MM.1S (cell line): ENCODE measurements around the gene DBN1.

Experiments
- DNase-seq: peaks from one replicate; pipeline ENCODE4 v3.0.0-alpha.2; 2015
- H2AFZ ChIP-seq: fragments of 300-600 bp; sonication (generic); 2 replicates; pipeline ENCODE4 v1.6.0; 2016; ENCODE audit warnings: antibody characterized with exemption, low read length
- H3F3A ChIP-seq: fragments of 300-600 bp; sonication (generic); 2 replicates; pipeline ENCODE4 v1.6.1; 2016; ENCODE audit warnings: mild to moderate bottlenecking, antibody characterized with exemption, low read length, moderate library complexity, mixed read lengths; ENCODE audit not compliant: insufficient read depth
- H3K27ac ChIP-seq: fragments of 300-600 bp; sonication (generic); 2 replicates; pipeline ENCODE4 v1.5.1; 2016; ENCODE audit warnings: mild to moderate bottlenecking, low read length
- H3K27me3 ChIP-seq: fragments of 300-600 bp; sonication (generic); replicated peaks from 2 replicates; pipeline ENCODE4 v1.6.0; 2016; ENCODE audit warnings: low read length; ENCODE audit not compliant: insufficient read depth
- H3K36me3 ChIP-seq: fragments of 300-600 bp; sonication (generic); replicated peaks from 2 replicates; pipeline ENCODE4 v1.6.1; 2016; ENCODE audit warnings: mild to moderate bottlenecking, low read length, mixed read lengths; ENCODE audit not compliant: insufficient read depth
- H3K4me1 ChIP-seq: fragments of 300-600 bp; sonication (generic); 2 replicates; pipeline ENCODE4 v1.6.1; 2016; ENCODE audit warnings: low read length, mixed read lengths
- H3K4me2 ChIP-seq: fragments of 300-600 bp; sonication (generic); 2 replicates; pipeline ENCODE4 v1.6.0; 2016; ENCODE audit warnings: low read depth, low read length
- H3K4me3 ChIP-seq: fragments of 300-600 bp; sonication (generic); 2 replicates; pipeline ENCODE4 v1.5.1; 2016; ENCODE audit warnings: low read length, mixed read lengths
- H3K79me2 ChIP-seq: fragments of 300-600 bp; sonication (generic); 2 replicates; pipeline ENCODE4 v1.6.1; 2016; ENCODE audit warnings: mixed run types, low read length, mixed read lengths
- H3K9ac ChIP-seq: fragments of 300-600 bp; sonication (generic); 2 replicates; pipeline ENCODE4 v1.6.1; 2016; ENCODE audit warnings: low read length, mixed read lengths
- H3K9me2 ChIP-seq: fragments of 300-600 bp; sonication (generic); replicated peaks from 2 replicates; pipeline ENCODE4 v1.6.1; 2016; ENCODE audit warnings: mild to moderate bottlenecking, low read length, mixed read lengths; ENCODE audit not compliant: insufficient read depth
- H3K9me3 ChIP-seq: fragments of 300-600 bp; sonication (generic); replicated peaks from 2 replicates; pipeline ENCODE4 v1.6.1; 2016; ENCODE audit warnings: mild to moderate bottlenecking, low read length, mixed read lengths; ENCODE audit not compliant: insufficient read depth
- H4K20me1 ChIP-seq: fragments of 300-600 bp; sonication (generic); 2 replicates; pipeline ENCODE4 v1.6.1; 2016; ENCODE audit warnings: mild to moderate bottlenecking, low read length, moderate library complexity, mixed read lengths; ENCODE audit not compliant: insufficient read depth
- CTCF ChIP-seq: fragments of 300-600 bp; sonication (generic); IDR thresholded peaks from 2 replicates; pipeline ENCODE4 v1.5.1; 2016; ENCODE audit warnings: antibody characterized with exemption, low read length, mixed read lengths
- EZH2 ChIP-seq: fragments of 300-600 bp; sonication (generic); optimal IDR thresholded peaks from 2 replicates; pipeline ENCODE3; 2017; ENCODE audit warnings: low read depth, mild to moderate bottlenecking, antibody characterized with exemption, low read length, mixed read lengths
- EZH2phosphoT487 ChIP-seq: fragments of 300-600 bp; sonication (generic); IDR thresholded peaks from 2 replicates; pipeline ENCODE4 v1.6.1; 2018; ENCODE audit warnings: antibody characterized with exemption, low read length

DBN1 gene

GRCh38 chr5:177447611-177448243, 25.7 kb downstream of the DBN1 start:
- no peaks in the 10 kb centered on the region for H4K20me1 ChIP-seq
- no peak for TF ChIP-seq EZH2
- TF ChIP-seq CTCF = no peak
- TF ChIP-seq EZH2phosphoT487 = no peak
- no peak for DNase-seq
- peaks cover 31% of the 10 kb centered on the region for H3K4me1 ChIP-seq
- H3K27me3 ChIP-seq = no peaks in the 10 kb centered on the region
- 0 out of 2 replicates have a peak overlapping the region, but pooled peaks have one; percentile 25 for H3K4me2 ChIP-seq
- no peaks in the 10 kb centered on the region for H3K79me2 ChIP-seq
- H3K9ac ChIP-seq = peak overlapping the region; percentile 30; the same call in 1 of the 2 replicates
- H3K27ac ChIP-seq = no peak overlapping the region
- H3K9me3 ChIP-seq = no peaks in the 10 kb centered on the region
- H3F3A ChIP-seq = peaks cover 34% of the 10 kb centered on the region
- no peaks in the 10 kb centered on the region for H3K36me3 ChIP-seq
- no peak overlapping the region for H3K4me3 ChIP-seq
- H2AFZ ChIP-seq = no peak overlapping the region
- no peaks in the 10 kb centered on the region for H3K9me2 ChIP-seq

GRCh38 chr5:177447066-177447610, 26.3 kb downstream of the DBN1 start:
- peaks cover 36% of the 10 kb centered on the region for H3F3A ChIP-seq
- H3K4me3 ChIP-seq = peak overlapping the region; percentile 51
- H3K27me3 ChIP-seq = no peaks in the 10 kb centered on the region
- no peaks in the 10 kb centered on the region for H4K20me1 ChIP-seq
- H3K9me2 ChIP-seq = no peaks in the 10 kb centered on the region
- no peak for TF ChIP-seq EZH2
- TF ChIP-seq EZH2phosphoT487 = no peak
- no peak for TF ChIP-seq CTCF
- H3K27ac ChIP-seq = no peak overlapping the region; the same call in 1 of the 2 replicates
- H3K9me3 ChIP-seq = no peaks in the 10 kb centered on the region
- no peak overlapping the region for H2AFZ ChIP-seq
- H3K9ac ChIP-seq = peak overlapping the region; percentile 83; the same call in 1 of the 2 replicates
- H3K36me3 ChIP-seq = no peaks in the 10 kb centered on the region
- peaks cover 36% of the 10 kb centered on the region for H3K4me1 ChIP-seq
- H3K4me2 ChIP-seq = peak overlapping the region; percentile 55; the same call in 1 of the 2 replicates
- H3K79me2 ChIP-seq = no peaks in the 10 kb centered on the region
- peak; percentile 66 for DNase-seq

GRCh38 chr5:177446200-177447065, 27.0 kb downstream of the DBN1 start, which contains the start of gene PRR7:
Gene PRR7, plus strand, starts transcription at chr5:177446814. Its CDS starts 8,254 bp downstream, at chr5:177455068.
- Histone ChIP-seq H4K20me1 (no peaks in the 10 kb centered on the region), H2AFZ (no peak within 1 kb of the TSS), H3F3A (peaks cover 36% of the 10 kb centered on the region), H3K27me3 (no peaks in the 10 kb centered on the region), H3K36me3 (no peaks in the 10 kb centered on the region), H3K4me2 (peak within 1 kb of the TSS; percentile 99), H3K4me3 (peak within 1 kb of the TSS; percentile 70), H3K27ac (peak within 1 kb of the TSS; percentile 59), H3K9ac (peak within 1 kb of the TSS; percentile 83), H3K4me1 (peaks cover 36% of the 10 kb centered on the region), H3K9me3 (no peaks in the 10 kb centered on the region), H3K9me2 (no peaks in the 10 kb centered on the region), H3K79me2 (no peaks in the 10 kb centered on the region)
- TF ChIP-seq EZH2phosphoT487 (no peak), CTCF (no peak), EZH2 (no peak)
- DNase-seq = peak; percentile 77
